Endothelial cell of hepatic sinusoid (primary cell): Measurements from ENCODE around the gene MILR1.
"Not testable (repeated sequence)": the region's sequence is repeated elsewhere in the genome, so short reads cannot be mapped to it uniquely, and the experiment has no call there.

Source experiments
- in situ Hi-C: cut with HindIII; loops from 2 replicates; pipeline ENCODE4 v1.10.0; 2017; ENCODE audit warnings: low sequenced_read_pairs

Gene MILR1

DNA sequence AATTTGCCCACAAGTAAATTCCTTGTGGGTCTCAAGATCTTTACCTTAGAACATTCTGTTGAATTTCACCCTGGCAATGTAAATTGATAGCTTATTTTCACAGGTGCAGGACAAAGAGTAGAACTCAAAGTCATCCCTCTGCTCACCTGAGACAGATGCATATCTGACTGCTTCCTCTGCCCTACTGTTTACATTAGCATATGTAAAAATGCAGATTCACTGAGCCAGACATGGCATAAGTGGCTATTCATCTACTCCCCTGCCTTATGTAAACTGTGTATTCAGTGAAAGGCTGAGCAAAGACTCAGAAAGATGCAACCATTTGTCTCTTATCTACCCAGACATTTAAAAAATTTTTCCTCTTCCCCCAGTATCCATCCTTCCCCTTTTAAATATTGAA lies 22.3 kb upstream of the MILR1 start:
- in situ Hi-C loops, result loop anchor here (5.0 kb wide), 2 partner anchors 66 to 119 kb away; no protein-coding TSS in a partner anchor

DNA sequence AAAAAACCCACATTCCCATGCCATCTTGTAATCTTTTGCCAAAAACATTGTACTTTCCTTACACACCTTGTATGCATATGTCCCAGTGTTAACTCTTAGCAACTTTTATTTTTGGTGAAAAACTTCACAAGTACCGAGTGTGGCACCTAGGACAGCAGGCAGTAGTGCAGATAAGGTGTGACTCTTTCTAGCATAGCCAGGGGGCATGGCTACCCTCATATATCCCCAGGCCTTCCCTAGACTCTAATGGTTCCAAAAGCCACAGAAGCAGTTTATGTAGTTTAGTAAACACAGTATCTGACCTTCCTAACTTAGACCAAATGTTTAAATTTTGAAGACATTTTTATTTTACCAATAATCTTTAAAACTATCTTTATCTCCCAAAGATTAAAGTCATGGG lies 20.5 kb upstream of the MILR1 start:
- in situ Hi-C loops, result loop anchor here (5.0 kb wide), 2 partner anchors 64 to 121 kb away; no protein-coding TSS in a partner anchor

DNA sequence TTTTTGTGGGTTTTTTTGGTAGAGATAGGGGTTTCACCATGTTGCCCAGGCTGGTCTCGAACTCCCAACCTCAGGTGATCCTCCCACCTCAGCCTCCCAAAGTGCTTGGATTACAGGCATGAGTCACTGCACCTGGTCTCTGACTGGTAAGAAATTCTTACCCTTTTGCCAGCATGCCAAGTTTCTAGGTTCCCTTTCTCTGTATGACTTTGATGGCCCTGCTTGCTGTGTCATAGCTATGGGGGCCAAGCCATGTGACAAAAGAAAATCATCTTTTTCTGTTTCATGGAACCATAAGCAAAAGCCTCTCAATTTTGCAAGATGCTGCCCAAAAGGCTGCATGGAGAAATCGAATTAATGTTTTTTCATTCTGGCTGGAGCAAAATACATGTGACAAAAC lies 18.9 kb upstream of the MILR1 start:
- in situ Hi-C loops, result not testable (repeated sequence)

DNA sequence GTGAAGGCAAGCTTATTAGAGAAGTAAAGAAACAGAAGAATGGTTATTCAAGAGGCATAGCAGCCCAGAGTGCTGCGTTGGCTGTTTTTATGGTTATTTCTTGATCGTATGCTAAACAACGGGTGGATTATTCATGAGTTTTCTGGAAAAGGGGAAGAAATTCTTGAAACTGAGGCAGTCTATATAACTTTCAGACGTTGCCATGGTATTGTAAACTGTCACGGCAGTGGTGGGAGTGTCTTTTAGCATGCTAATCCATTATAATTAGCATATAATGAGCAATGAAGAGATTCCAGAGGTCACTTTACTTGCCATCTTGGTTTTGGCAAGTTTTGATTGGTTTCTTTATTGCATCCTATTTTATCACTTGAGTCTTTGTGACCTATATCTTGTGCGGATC lies 17.4 kb upstream of the MILR1 start:
- in situ Hi-C loops, result no loop called here

DNA sequence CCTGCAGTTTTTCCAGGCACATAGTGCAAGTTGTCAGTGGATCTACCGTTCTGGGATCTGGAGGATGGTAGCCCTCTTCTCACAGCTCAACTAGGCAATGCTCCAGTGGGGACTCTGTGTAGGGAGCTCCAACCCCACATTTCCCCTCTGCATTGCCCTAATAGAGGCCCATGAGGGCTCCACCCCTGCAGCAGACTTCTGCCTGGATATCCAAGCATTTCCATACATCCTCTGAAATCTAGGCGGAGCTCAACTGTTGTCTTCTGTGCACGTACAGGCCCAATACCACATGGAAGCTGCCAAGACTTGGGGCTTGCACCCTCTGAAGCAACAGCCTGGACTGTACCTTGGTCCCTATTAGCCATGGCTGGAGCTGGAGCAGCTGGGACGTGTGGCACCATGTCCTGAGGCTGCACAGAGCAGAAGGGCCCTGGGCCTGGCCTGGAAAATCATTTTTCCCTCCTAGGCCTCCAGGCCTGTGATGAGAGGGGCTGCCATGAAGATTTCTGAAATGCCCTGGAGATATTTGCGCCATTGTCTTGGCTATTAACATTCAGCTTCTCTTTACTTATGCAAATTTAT lies 10.9 kb upstream of the MILR1 start:
- in situ Hi-C loops, result no loop called here

DNA sequence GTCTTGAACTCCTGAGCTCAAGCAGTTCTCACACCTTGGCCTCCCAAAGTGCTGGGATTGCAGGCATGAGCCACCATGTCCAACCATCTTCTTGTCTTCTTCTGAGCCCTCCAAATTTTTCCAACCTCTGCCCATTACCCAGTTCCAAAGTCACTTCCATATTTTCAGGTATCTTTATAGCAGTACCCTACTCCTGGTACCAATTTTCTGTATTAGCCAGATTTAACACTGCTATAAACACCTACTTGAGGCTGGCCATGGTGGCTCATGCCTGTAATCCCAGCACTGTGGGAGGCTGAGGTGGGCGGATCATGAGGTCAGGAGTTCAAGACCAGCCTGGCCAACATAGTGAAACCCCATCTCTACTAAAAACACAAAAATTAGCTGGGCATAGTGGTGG lies 9.4 kb upstream of the MILR1 start:
- in situ Hi-C loops, result not testable (repeated sequence)

DNA sequence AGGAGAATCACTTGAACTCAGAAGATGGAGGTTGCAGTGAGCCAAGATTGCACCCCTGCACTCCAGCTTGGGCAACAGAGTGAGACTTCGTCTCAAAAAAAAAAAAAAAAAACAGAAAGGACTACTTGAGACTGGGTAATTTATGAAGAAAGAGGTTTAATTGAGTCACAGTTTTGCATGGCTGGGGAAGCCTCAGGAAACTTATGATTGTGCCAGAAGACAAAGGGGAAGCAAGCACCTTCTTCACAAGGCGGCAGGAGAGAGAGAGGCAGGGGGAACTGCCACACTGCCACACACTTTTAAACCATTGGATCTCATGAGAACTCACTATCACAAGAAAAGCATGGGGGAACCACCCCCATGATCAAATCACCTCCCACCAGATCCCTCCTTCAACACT lies 9.0 kb upstream of the MILR1 start:
- in situ Hi-C loops, result no loop called here

DNA sequence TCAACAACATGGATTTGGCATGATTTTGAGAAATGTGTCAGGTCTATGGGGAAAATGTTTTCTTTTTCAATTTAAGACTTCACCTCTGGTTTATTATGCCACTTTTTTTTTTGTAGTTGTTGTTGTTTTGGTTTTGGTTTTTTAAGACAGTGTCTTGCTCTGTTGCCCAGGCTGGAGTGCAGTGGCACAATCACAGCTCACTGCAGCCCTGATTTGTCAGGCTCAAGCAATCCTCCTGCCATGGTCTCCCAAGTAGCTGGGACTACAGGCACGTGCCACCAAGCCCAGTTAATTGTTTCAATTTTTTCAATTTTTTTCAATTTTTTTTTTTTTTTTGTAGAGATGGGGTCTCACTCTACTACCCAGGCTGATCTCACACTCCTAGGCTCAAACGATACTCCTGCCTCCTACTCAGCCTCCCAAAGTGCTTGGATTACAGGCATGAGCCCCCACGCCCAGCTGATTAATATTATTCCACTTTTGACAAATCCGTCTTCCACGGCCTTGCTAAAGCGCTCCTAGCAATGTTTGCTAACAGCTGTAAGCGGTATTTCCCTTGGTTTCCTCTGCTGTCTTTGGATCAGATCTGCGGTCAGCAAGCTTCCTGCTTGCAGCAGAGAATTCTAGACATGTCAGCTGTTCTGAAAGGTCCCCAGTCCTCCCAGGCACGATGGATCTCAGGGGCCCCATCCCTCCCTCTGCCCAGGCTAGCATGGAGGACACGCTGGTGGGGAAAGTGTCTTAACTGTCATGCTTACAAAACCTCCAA lies 7.0 kb upstream of the MILR1 start:
- in situ Hi-C loops, result no loop called here

DNA sequence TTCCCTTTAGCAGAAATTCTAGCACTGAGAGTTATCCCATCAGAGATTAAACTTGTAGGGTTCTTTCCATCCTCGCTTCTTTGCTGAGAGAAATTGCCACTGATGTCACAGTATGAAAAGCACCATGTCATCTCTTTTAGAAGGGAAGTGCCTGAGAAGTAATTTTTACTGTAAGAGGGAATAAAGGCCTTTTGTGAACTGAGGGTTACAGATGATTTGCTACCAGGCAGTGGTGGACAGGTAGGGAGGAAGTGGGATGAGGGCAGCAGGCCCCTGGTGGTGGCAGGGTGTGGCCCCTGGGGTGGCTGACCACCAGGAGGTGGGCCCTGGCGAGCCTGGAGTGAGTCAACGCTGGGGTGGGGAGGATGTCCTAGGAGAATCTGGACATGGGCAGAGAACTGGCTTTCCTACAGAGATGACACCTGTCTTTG lies 6.4 kb upstream of the MILR1 start:
- in situ Hi-C loops, result no loop called here

DNA sequence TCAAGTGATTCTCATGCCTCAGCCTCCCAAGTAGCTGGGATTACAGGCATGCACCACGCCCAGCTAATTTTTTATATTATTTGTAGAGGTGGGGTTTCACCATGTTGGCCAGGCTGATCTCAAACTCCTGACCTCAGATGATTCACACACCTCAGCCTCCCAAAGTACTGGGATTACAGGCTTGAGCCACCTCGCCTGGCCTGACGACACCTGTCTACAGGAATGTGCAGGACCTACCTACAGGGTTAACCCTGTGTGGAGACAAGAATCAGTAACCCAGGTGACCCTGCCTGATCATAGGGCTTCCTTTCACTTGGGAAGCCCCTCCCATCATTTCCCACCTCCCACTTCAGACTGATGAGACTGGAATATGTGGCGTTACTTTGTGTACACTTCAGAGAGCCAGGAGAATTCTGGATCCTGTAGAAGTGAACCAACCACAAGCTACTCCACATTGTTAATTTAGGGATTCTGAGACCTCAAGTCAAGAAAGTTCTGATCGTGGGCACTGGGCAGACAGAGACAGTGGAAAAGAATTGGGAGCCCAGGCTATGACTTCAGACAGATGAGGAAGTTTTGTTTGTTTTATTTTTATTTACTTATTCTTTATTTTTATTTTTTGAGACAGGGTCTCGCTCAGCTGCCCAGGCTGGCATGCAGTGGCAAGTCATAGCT lies 5.7 kb upstream of the MILR1 start:
- in situ Hi-C loops, result no loop called here

DNA sequence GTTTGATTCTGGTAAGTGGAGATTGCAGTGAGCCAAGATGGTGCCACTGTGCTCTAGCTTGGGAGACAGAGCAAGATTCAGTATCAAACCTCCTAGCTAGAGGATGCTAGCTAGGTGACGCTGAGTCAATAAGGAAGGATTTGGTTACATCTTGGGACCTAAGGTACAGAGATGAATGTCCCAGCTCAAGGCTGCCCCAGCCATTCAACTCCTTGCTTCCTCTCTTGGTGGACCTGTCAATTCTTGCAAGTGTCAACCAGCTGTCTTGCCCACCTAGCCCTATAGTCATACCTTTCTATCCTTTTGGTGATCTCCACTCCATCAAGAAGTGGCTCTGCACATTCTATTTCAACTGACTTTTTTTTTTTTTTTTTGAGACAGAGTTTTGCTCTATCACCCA lies 1.4 kb upstream of the MILR1 start:
- in situ Hi-C loops, result no loop called here

DNA sequence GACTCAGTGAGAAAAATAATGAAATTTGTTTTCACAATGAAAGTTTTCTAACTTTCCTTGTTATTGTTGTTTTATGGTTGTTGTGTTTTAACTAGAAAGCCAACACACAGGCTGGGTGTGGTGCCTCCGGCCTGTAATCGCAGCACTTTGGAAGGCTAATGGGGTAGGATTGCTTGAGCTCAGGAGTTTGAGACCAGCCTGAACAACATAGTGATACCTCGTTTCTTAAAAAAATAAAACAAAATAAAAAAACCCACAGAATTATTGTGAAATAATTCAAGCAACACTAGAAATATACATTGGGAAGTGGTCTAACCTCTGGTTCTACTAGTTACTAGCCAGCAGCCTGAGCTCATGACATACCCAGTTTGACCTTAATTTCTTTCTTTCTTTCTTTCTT lies 630 bp downstream of the MILR1 start:
- in situ Hi-C loops, result no loop called here

DNA sequence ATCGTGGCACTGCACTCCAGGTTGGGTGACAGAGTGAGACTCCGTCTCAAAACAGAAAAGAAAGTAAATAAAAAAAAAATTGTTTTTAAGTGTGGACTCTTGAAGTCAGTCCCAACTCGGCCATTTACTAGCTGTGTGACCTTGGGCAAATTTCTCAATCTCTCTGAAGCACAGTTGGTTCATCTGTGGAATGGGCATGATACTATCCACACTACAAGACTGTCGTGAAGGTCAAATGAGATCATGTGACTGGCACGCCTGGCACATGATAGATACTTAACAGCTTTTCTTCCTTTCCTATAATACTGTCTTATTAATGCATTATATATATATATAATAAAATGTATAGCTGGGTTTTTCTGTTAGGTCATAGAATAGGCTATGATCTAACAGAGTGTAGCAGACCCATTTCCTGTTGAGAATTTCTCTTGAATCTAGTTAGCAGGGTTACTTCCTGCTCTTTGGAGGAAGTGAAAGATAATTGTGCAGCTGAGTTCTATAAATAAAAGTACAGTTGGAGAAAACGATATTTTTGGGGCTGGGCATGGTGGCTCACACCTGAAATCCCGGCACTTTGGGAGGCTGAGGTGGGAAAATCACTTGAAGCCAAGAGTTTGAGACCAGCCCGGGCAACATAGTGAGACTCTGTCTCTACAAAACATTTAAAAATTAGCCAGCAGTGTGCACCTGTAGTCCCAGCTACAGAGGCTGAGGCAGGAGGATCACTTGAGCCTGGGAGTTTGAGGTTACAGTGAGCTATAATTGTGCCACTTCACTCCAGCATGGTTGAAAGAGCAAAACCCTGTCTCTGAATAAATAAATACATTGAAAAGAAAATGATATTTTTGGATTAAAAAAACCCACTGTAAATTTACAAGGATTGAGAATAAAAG lies 7.3 kb downstream of the MILR1 start:
- in situ Hi-C loops, result no loop called here

DNA sequence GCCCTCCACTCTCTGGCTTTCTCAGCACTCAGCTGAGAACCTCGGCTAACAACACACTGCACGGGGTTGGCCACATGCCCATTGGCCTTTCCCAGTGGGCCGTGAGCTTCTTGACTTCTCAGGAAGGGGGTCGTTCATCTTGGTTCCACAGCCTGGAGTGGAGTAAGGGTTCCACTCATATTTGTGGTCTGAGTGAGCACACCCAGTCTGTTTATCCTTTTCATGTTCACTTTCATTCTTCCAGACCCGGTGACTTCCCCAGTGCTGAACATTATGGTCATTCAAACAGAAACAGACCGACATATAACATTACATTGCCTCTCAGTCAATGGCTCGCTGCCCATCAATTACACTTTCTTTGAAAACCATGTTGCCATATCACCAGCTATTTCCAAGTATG lies 8.2 kb downstream of the MILR1 start:
- in situ Hi-C loops, result no loop called here

DNA sequence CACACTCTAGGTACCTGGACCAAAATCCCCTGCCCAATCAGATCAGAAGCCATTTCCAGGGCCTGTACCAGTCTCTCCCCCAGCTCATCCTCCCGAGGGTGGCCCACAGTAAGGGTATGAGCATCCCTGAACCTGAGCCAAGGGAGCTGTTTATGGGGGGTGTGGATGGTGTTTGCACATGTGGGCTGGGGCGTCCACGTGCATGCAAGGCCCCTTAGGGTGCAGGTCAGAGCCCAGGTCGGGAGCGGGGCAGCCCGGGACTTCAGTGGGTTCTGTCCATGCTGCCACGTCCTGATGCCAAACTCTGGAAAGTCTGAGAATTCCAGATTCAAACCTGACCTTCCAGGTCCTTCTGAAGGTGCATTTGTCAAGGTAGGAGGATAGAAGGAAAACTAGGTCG lies 9.8 kb downstream of the MILR1 start:
- in situ Hi-C loops, result no loop called here

DNA sequence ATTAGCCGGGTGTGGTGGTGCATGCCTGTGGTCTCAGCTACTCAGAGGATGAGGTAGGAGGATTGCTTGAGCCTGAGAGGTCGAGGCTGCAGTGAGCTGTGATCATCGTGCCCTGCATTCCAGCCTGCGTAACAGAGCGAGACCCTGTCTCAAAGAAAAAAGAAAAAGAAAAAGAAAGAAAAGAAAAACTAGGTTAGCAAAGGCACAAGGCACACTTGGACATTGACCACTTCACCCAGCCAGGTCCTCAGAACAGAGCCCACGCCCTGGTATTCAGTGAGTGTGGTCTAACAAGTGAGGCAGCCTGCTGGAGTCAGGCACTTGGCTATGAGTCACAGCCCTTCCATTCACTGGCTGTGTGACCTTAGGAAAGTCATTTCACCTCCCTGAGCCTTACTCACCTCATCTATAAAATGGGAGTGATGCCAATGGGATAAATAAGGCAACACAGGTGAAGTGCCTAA lies 10.4 kb downstream of the MILR1 start:
- in situ Hi-C loops, result no loop called here

DNA sequence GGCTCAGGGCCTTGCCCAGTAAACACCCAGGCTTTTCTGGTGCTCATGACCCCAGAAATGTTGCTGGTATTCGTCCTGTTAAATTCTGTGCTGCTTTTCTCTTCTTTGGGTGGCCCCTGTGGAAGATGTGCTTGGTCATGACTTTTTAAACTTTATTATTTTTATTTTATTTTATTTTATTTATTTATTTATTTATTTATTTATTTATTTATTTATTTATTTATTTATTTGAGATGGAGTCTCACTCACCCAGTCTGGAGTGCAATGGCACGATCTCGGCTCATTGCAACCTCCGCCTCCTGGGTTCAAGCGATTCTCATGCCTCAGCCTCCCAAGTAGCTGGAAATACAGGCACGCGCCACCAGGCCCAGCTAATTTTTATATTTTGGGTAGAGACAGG lies 10.9 kb downstream of the MILR1 start:
- in situ Hi-C loops, result not testable (repeated sequence)

DNA sequence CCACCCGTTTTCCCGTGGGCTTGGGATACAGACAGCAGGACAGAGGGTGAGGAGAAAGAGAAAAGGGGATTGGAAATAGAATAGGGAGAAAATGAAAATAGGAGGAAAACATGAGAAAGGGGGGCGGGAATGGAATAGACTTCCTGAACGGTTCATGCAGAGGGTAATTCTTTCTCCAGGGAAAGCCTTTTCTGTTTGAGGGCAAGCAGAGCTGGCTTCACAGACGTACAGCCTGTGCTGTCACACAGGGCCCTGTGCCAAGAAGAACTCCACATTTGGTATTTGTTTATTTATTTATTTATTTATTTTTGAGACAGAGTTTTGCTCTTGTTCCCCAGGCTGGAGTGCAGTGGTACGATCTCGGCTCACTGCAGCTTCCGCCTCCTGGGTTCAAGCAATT lies 12.0 kb downstream of the MILR1 start:
- in situ Hi-C loops, result no loop called here

DNA sequence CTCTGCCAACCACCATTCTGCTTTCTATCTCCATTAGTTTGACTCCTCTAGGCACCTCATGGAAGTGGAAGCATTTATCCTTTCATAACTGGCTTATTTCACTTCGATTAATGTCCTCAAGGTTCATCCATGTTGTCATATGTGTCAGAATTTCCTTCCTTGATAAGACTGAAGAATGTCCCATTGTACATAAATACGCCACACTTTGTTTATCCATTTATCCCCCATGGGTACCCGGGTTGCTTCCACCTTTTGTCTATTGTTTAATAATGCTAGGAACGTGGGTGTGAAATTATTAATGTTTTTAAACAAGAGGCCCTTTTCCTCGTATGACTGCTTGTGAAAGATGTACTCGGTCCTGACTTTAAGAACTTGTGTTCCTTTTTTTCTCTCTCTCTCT lies 12.9 kb downstream of the MILR1 start:
- in situ Hi-C loops, result no loop called here

DNA sequence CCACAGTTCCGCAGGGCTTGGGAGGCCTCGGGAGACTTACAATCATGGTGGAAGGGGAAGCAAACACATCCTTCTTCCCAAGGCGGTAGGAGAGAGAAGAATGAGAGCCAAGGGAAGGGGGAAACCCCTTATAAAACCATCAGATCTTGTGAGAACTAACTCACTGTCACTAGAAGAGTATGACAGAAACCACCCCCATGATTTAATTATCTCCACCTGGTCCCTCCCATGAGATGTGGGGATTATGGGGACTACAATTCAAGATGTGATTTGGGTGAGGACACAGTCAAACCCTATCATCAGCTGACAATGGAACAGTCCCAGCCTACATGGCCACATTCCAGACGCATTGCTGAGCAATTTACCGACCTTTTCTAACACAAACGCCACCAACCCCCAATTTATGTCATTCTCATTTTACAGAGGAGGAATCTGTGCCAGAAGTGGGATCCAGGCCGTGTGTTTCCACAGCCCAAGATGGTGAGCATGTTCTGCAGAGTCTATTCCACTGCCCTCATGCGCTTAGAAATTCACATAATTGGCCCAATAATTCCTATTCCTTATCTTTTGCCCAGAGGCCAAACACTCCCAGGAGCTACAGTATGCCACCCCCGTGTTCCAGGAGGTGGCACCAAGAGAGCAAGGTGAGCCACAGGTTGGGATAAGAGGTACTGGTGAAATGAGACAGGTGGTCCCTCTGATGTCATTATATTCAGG lies 17.3 kb downstream of the MILR1 start:
- in situ Hi-C loops, result no loop called here
